Stimulated activated CD4-positive, alpha-beta T cell treated with anti-CD3 and anti-CD28 coated beads, Interleukin-1b, Interleukin-23, amount 100 ng/mL, for 1 hour (primary cell): Measurements from ENCODE around the gene SORCS3.

ENCODE experiments used
- DNase-seq, 2 donors: peaks; one replicate each; pipeline ENCODE4 v3.0.0-alpha.2; 2020; ENCODE audit warnings: low read depth in 2 of 2

The SORCS3 gene

GRCh38 chr10:105181626-105182025, 540.5 kb downstream of the SORCS3 start:
- DNase-seq, result no peak

GRCh38 chr10:105183536-105183935, 542.4 kb downstream of the SORCS3 start:
- DNase-seq, result no peak

- no peak for DNase-seq
Measured at GRCh38 chr10:105185161-105185560, 544.1 kb downstream of the SORCS3 start.

- no peak for DNase-seq
Measured at GRCh38 chr10:105187243-105187642, 546.2 kb downstream of the SORCS3 start.

GRCh38 chr10:105188737-105189462, 547.8 kb downstream of the SORCS3 start:
- no peak for DNase-seq

- no peak for DNase-seq
Measured at GRCh38 chr10:105189463-105189800, 548.3 kb downstream of the SORCS3 start.

GRCh38 chr10:105192146-105192545, 551.1 kb downstream of the SORCS3 start:
- no peak for DNase-seq

GRCh38 chr10:105192861-105193260, 551.8 kb downstream of the SORCS3 start:
- DNase-seq, result no peak

GRCh38 chr10:105195831-105196230, 554.7 kb downstream of the SORCS3 start:
- no peak for DNase-seq

GRCh38 chr10:105197598-105198364, 556.7 kb downstream of the SORCS3 start:
- no peak for DNase-seq

- DNase-seq, result no peak
Measured at GRCh38 chr10:105206616-105207015, 565.5 kb downstream of the SORCS3 start.

GRCh38 chr10:105207476-105207995, 566.4 kb downstream of the SORCS3 start:
- no peak for DNase-seq

- no peak for DNase-seq
Measured at GRCh38 chr10:105210546-105210945, 569.5 kb downstream of the SORCS3 start.

GRCh38 chr10:105237685-105238084, 596.6 kb downstream of the SORCS3 start:
- DNase-seq, result no peak

- DNase-seq, result no peak
Measured at GRCh38 chr10:105239311-105240219, 598.5 kb downstream of the SORCS3 start.

GRCh38 chr10:105241254-105241653, 600.2 kb downstream of the SORCS3 start:
- DNase-seq, result no peak

- no peak for DNase-seq
Measured at GRCh38 chr10:105243381-105243780, 602.3 kb downstream of the SORCS3 start.

- no peak for DNase-seq
Measured at GRCh38 chr10:105243825-105244224, 602.7 kb downstream of the SORCS3 start.

GRCh38 chr10:105247831-105248499, 606.9 kb downstream of the SORCS3 start:
- no peak for DNase-seq

- DNase-seq, result no peak
Measured at GRCh38 chr10:105252911-105253310, 611.8 kb downstream of the SORCS3 start.

- no peak for DNase-seq
Measured at GRCh38 chr10:105253515-105254212, 612.6 kb downstream of the SORCS3 start.
